IPS DF 4.7 (cell line): ENCODE results near the gene ABLIM2.
"Not testable (repeated sequence)": the region's sequence is repeated elsewhere in the genome, so short reads cannot be mapped to it uniquely, and the experiment has no call there.

Experiments used
- DNase-seq: peaks from one replicate; pipeline ENCODE4 v3.0.0-alpha.2; 2013; ENCODE audit warnings: low spot score; ENCODE audit errors: extremely low read depth

ABLIM2 gene

DNA sequence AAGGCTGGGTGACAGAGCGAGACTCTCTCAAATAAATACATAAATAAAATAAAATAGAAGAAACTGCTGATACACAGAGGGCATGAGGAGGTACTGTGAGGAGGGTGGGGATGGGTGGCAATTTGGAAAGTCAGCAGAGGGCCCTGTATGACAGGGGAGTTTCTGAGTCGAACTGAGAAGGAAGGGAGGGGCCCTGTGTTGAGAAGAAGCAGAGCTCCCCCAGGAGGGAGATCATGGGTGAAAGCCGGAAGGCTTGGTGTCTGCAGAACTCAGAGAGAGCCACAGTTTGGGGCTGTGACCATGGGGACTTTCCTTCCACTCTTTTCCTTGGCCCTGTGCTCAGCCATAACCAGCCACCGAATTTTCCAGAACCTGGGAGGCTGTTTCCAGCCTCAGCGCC lies 194.2 kb downstream of the ABLIM2 start:
- DNase-seq = no peak

DNA sequence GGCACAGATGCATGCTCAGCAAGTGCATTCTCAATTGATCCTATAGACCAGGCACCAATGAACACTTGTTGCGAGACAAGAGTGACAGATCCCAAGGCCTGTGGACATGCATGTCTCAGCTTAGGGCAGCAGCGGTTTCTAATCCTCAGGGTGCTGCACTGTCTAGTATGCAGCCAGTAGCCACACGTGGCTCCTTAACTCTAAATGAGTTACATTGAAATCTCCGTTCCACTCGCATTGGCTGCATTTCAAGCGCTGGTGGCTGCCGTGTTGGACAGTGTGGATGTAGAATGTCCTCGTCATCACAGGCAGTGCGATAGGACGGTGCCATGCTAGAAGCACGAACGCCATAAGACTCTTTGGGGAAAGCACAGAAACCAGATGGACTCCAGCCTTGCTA lies 194.9 kb downstream of the ABLIM2 start:
- no peak for DNase-seq

DNA sequence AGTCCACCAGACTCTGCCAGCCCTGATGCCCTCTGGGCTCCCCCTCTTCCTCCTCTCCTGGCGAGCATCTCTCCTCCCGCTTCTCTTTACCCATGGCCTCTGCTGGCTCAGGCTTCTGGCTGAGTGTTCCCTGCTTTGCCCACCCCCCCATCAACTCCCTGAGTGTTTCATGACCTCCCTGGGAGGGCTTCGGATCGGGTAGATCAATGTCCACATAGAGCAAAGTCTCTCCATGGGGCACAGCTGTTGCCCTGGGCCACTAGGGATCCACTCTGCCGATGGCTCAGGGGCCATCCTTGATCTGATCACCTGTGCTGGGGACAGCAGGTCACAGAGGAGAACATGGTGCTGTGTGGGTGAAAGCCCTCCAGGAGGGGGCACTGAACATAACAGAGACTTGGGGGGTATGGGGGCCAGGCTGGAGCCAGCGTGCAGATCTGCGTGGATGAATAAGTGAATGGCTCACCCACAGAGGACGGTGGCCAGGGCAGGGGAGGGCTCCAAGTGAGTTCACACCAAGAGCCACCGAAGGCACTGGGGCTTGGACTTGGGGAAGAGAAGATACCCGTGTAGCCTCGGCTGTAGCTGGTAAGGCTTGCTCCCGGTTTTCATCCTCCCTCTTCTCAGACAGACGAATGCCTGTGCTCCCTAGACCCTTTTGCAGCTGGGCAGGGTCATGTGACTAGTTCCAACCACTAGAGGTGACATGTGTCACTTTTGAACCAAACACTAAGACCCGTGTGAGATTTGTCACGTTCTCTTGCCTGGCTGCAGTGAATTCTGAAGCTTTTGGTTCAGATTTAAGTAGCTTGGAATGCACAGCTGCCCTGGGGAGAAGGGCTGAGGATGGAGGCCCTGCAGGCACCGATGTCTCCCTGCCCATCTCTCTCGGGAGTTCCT lies 195.8 kb downstream of the ABLIM2 start:
- no peak for DNase-seq

DNA sequence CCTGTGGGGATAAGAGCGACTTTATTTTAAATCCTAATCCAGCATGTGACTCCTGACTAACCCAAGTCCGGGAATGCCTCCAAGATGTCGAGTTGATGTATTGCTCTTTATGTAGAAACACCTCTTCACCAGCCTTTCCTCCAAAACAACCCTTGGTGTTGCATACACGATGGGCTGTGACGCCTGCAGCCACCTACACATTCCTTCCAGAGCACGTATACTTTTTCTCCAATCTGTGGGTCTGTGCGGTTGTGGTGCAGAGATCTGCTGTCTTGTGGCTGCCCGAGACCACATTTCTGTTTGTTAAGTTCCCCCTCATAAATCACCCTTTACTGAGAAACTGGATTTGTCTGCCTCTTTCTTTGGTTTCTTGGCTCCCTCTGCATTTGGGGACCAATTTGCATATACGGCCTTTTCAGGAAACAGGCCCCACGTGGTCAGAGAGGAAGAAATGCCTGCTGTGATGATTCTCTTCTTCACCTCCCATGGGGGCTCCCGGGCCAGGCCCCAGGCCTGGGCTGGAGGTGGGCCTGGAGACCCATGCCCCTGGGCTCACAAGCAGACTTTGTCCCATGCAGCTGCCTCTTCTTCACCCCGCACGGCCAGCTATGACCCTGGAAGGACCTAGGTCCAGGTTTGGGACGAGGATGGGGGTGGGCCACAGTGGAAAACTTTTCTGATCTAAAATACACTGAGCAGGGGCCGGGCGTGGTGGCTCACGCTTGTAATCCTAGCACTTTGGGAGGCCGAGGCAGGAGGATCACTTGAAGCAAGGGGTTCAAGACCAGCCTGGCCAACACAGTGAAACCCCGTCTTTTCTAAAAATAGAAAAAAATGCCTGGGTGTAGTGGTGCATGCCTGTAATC lies 197.6 kb downstream of the ABLIM2 start:
- no peak for DNase-seq

DNA sequence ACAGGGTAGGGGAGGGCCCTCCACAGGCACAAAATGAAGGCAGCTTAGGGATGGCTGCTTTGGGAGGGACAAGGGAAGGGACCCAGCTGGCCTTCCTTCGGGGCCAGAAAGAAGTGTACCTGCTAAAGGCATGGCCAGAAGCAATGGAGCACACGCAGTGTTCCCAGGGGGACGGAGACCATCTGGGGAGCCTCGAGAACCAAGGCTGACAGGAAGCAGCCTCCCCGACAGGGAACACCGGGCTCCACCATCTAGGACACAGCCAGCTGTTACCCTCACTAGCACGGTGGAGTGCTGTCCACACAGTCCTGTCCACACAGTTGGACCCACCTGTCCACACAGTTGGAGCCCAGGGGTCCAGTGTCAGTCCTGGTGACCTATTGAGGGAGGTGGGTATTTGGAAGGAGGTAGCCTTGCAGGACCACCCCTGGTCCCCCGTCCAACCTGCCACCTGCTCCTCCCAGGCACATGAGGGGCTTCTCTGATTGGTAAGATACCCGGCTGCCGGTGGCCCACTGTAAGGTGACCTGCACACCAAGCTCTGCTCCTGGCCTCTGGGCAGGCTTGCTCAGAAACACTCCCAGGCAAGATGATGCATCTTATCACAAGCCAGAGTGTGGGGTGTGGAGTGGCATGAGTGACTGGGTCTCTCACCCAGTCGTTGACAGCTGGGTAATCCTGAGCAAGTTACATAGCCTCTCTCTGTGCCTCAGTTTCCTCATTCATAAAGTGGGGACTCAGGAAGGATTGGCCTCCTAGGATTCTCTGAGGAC lies 198.4 kb downstream of the ABLIM2 start:
- DNase-seq = no peak

DNA sequence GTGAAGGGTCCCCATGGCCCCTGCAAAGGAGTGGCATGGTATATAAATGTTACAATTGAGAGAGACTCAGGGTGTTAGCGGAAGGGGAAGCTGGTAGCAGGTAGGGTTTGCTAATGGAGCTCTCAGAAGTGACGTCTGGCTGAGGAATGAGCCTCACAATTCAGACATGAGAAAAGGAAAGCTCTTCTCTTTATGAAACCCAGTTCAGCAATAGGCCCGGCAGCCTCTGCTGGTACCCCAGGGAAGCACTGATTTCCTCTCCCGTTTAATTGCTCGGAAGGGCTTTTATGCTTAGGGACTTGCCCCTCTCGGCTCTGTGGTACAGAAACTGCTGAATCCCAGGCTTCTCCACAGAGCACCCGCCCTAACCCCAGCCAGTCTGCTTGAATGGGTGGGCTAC lies 199.5 kb downstream of the ABLIM2 start:
- DNase-seq = no peak

DNA sequence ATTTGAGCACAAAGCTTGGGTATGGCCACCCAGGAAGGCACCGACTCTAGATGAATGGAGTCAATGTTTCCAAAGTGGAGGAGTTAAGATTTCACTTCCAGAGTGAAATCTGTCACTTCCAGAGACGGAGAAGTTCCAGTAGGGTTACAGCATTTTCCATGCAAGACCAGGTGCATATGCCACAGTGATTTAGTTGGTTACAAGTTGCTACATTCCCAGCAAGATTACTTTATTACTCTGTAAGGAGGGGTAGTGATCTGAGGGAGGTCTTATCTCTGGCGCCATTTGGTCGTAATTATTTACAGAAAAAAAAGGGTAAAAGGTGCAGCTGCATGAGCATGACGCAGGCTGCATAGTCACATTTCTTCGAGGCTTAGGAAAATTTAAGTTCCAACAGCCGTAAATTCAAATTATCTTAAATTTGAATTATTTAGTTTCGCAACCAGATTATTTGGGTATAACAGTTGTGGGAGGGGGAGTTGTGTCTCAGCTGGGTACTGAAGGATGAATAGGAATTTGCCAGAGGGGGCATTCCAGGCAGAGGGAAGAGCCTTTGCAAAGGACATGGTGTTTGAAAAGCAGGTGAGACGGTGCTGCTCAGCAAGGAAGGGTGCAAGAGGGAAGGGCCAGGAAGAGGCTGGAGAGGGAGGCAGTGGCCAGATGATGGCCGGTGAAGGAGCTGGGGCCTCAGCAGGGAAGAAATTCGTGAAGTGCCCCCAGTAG lies 201.5 kb downstream of the ABLIM2 start:
- no peak for DNase-seq

DNA sequence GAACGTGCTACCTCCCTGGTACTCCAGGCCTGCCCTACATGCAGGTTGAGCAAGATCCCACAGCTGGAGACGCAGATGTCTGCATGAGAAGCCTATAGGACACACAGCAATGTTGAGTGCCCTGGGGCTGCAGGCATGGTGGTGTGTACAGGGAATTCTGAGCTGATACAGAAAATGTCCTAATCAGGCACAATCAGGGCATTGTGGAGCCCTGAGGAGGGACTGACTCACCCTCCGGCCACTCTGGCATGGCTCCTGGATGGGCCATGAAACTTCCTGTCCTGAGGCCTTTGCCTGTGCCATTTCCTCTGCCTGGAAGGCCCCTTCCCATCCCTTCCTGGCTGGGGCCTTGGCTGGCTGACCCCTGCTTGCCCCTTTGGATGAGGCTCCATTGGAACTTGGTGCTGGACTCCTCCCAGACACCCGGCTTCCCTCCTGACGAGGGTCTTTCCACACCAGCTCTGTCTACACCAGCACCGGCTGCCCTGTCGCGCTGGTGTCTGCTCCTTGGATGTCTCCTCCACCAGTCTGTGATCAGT lies 202.3 kb downstream of the ABLIM2 start:
- no peak for DNase-seq

DNA sequence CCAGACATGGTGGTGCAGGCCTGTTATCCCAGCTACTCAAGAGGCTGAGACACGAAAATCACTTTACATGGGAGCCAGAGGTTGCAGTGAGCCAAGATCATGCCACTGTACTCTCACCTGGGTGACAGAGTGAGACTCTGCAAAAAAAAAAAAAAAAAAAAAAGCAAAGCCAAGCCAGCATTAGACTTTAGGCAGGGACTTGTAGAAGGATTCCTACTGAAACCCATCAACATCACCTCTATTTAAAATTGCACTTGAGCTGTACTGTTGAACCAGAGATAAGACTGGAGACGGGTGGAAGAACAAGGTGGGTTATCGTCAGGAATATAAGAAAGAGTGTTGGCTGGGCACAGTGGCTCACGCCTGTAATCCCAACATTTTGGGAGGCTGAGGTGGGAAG lies 203.2 kb downstream of the ABLIM2 start:
- no peak for DNase-seq

DNA sequence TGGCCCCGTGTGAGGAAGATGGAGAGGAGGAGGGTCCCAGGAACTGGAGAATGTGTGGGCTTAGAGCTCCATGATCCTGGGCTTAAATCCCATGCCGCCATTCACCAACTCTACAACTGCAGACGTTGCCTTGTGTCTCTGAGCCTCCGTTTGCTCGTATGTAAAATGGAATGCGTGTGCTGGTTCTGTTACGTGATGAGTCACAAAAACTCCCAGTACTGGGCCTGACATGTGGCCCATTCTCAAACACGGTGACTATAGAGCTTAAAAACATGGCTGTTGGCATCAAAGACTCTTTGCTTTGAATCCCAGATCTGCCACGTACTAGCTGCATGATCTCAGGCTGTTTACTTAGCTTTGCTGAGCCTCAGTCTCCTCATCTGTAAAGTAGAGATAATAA lies 206.0 kb downstream of the ABLIM2 start:
- DNase-seq = no peak

DNA sequence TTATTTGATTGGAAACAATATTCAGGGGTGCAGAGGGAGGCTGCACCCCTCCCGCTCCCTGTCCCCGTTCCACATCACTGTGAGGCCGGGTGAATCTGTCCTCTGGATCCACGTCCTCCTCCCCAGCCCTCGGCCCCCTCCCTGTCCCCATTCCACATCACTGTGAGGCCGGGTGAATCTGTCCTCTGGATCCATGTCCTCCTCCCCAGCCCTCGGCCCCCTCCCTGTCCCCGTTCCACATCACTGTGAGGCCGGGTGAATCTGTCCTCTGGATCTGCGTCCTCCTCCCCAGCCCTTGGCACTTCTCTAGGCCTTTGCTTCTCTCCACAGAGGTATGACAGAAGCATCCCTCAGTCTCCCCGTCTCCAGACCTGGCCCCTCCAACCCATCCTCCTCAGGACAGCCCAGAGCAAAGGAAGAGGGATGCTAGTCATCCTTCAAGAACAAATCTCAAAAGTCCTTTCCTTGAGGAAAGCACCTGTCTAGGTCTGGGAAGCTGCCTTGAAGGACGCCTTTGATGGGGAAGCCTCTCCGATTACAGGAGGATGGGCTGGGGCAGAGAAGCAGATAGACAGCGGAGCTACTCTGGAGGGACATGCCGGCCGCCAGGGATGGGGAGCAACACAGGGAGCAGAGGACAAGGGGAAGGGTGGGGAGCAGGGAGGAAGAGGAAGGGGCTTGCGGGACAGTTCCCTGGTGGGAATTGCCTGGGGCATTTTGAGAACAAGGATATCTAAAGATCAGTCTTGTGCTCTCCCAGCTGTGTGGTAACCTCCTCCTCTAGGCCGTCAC lies 208.1 kb downstream of the ABLIM2 start:
- no peak for DNase-seq

DNA sequence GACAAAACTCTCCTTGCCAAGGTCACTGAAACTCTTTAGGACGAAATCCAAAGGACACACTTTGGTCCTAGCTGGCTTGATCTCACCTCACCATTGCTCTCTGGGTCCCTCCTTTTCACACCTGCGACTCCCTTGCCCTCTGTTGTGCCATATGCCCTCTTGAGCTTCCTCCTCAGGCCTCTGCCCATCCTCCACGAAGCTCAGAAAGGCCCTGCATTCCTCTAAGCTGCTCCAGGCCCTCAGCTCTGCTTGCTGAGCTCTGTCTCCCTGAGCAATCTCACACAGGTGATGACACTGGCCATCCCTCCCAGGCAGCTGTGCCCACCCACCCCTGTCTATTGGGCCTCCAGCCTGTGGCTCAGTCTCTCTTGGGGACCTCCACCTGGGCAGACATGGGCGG lies 208.9 kb downstream of the ABLIM2 start:
- no peak for DNase-seq

DNA sequence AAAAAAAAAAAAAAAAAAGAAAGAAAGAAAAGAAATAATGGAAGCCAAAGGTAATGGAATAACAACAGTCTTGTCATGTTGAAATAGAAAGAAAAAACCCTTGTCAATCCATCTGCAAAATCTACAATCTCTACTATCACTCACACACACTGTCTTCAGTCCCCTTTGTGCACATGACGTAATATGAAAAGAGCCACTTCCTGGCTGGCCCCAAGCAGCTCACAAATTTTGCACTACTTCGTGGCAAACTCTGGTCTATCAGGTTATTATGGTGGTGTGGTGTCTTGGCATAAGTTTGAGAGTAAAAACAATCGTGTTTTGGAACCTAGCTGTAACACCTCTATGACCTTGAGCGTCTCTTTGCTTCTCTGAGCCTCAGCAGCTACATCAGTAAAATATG lies 210.7 kb downstream of the ABLIM2 start:
- no peak for DNase-seq

DNA sequence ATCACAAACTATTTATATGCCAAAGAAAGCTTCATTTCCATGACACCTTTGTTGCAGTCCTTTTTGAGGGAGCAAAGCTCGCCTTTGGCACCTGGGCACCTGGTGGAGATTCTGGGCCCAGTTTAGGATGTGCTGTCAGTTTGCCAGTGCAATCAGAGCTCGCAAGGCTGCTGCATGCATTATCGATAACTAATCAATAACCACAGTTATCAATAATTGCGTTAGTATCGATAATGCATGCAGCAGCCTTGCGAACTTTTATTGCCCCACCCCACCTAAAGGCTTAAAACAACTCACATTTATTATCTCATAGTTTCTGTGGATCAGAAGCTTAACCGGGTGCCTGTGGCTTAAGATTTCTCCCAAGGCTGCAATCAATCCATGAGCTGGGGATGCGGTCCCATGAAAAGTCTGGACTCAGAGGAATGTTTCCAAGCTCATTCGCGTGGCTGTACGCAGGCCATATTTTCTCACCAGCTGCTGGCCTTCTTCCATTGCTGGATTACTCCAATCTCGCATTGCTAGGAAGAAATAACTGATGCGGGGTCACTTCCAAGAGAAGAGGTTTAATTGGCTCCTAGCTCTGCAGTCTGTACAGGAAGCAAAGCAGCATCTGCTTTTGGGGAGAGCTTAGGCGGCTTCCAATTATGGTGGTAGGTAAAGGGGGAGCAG lies 212.8 kb downstream of the ABLIM2 start:
- DNase-seq = no peak

DNA sequence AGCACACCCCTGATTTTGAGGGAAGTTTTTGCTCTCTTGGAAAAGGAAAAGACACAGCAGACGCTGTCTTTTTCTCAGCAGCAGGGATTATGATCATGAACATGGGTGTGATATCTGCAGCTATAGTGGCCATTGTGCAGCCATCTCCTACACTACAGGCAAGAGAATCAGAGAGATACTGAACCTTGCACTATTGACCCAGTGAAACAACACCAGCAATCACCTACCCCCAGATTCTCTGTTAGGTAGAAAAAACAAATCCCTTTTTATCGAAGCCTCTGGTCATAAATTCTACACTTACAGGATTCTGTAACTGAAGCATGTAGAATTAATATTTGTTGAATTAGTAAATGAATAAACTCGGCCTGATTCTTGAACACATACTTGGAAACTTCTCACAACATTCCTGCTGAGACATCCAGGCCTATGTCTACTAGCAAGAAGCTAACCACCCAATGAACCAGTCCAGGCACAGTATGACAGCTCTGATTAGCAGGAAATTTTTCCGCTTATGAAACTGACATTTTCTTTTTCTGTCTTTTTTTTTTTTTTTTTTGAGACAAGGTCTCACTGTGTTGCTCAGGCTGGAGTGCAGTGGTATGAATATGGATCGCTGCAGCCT lies 213.9 kb downstream of the ABLIM2 start:
- no peak for DNase-seq

DNA sequence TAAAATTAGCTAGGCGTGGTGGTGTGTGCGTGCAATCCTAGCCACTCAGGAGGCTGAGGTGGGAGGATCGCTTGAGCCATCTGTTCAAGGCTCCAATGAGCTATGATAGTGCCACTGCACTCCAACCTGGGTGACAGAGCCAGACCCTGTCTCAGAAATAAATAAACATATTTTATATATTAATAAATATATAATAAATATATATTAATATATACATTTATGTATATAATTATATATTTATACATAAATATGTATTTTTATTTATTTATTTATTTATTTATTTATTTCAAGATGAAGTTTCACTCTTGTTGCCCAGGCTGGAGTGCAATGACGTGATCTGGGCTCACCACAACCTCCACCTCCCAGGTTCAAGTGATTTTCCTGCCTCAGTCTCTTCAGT lies 214.9 kb downstream of the ABLIM2 start:
- DNase-seq = not testable (repeated sequence)

DNA sequence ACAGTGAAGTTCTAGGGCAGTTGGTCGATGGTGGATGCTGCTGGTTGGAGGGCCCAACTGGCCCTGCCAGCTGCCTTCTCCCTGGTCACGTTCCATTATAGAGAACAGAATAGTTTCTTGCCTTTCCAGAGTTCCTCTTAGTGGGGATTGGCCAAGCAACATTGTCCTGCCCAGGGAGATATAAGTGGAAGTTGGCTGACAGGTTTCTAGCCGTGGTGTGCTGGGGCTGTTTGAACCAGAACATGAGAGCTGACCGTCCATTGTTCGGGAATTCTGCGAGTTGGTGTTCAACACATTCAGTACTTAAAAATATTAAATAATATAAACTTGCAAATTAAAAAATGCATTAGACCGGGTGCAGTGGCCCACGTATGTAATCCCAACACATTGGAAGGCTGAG lies 215.4 kb downstream of the ABLIM2 start:
- no peak for DNase-seq

DNA sequence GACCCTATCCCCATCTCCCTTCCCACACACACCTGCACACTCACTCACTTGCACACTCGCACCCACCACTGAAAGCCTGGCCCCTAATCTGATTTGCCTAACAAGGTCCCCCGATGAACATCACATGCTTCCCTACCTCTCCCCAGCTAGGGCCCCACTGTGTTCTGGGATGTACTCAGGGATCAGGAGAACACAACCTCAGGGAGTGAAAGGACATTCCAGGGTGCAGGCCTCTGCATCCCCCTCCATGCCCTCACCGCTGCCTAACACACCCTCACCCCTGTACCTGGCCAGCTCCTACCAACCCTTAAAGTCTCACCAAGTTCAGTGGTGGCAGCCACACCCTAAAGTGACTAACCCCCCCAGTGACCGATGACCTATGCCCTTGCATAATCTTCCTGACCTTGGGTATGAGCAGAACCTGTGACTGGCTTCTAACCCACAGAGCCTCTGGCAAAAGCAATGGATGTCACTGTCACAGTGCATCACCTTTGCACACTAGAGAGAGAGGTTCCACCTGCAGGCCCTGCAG lies 216.6 kb downstream of the ABLIM2 start:
- no peak for DNase-seq
